Stimulated activated CD4-positive, alpha-beta T cell treated with anti-CD3 and anti-CD28 coated beads, Interleukin-12 subunit alpha, Interleukin-12 subunit beta, amount 100 ng/mL, for 48 hours (primary cell): ENCODE data around the gene ZNF207.
A peak's percentile ranks its signal among the peaks of the same experiment; 100 is the strongest.
"Not testable (repeated sequence)": the region's sequence is repeated elsewhere in the genome, so short reads cannot be mapped to it uniquely, and the experiment has no call there.

Experiments used
- DNase-seq, 3 donors: peaks; one replicate each; pipeline ENCODE4 v3.0.0-alpha.2; 2020; ENCODE audit warnings: low read depth in 2 of 3, low spot score in 1 of 3

Gene ZNF207

GRCh38 chr17:32335046-32335445 lies 14.9 kb upstream of the ZNF207 start:
- DNase-seq: no peak

DNA sequence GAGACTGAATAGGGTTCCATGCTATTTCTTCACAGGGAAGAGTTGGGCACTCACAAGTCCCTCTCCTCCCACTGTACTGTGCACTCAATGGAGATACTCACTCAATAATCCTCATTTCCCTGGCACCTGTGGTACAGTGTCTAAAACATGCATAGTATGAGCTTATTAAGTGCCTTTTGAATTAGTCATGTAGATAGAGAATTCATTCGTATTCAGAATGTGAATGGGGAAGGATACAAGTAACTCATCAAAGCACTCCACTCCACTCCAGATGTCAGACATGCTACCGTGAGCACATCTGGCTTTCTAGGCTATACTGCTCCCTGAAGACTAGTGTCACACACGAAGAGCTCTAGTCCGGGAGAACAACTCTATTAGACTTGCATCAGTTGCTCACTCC lies 14.3 kb upstream of the ZNF207 start:
- no peak for DNase-seq

DNA sequence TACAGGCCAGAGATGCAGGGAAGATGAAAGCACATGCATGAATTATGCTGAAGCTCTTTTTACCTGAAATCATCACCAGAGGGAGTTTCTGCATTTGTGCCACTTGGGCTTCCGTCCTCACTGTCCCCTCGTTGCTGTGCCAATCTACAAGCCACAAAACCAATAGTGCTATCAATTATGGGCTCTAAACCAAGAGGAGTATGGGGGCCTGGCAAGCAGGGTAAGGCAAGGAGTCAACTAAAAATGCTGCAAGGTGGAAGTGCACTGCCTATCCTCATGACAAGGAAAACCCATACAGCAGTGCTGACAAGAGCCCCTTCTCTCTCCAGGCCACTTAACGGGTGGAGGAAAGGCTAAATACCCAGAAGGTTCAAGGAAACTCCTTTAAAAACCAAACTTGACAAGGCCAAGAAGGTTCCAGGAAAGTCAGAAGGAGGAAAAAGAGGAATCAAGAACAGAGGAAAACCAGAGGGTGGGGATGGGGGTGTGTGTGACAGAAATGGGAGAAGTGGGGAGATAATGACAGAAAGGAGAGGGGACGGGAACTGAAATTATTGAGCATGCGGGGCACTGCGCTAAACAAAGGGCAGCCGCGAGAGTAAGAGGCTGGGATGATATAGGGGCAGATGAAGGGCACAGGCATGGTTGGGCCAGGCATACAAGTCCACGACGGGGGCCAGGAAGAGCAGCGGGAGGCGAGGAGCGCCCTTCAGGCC lies 8.7 kb upstream of the ZNF207 start:
- peak in 2 of 3 donors; percentile 27 to 32 for DNase-seq

DNA sequence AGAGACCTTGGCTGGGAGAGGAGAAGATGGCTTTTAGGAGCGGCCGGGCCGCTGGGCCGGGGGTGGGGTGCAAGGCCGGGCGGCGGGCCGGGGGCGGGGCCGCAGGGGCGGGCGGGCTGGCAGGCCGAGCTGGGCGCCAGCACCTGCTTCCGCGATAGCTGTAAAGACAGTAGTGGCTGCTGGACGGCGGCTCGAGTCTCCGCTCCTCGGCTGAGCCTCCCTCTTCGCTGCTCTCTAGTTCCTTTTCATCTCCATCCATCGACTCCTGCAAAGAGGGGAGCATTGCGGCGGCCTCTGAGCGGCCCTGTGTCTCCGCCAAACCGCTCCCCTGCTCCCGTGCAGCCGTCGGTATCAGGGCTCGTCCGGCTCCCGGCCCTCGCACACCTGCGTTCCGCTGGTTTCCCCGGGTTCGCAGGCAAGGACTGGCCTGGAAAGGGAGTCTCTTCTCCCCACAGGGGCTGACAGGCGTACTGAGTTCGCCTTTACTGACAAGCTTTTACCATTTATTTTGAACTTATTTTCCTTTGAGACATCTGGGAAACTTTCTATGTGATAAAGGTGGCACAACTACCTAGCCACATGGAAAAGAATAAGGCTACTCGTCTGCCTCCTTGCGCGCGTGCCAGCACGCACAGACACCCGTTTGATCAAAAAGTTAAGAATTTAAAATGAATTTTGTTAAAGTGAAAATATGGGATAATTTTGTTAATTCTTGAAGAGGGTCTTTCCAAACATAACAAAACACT lies 7.9 kb upstream of the ZNF207 start, which contains the start of gene C17orf75:
Gene C17orf75, minus strand, starts transcription at position 317 of the 746 bp plus-strand sequence. Its CDS starts 34 bp downstream, at position 283.
- DNase-seq: peak; percentile 76 to 81 (median 77)

GRCh38 chr17:32342603-32343325 lies 7.2 kb upstream of the ZNF207 start:
- DNase-seq: no peak

DNA sequence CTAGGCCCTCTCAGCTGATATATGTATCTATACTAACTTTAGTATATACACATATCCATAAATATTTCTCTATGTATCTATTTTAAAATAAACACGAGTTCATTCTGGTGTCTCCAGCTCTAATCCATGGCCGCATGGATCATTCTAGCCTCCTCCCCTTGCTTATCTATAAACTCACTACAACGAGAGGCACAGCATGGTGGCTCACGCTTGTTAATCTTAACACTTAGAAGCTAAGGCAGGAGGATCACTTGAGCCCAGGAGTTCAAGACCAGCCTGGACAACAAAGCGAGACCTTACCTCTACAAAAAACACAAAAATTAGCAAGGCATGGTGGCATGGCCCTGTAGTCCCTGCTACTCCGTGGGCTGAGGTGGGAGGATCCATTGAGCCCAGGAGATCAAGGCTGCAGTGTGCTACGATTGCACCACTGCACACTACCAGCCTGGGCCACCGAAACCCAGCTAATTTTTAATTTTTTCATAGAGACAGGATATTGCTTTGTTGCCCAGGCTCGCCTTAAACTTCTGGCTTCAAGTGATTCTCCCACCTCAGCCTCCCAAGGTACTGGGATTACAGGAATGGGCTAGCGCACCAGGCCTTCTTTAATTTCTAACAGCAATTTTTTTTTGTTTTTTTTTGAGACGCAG lies 3.9 kb upstream of the ZNF207 start:
- DNase-seq: no peak

- DNase-seq: no peak
Observed at GRCh38 chr17:32348483-32348800, 1.5 kb upstream of the ZNF207 start.

- peak in 1 of 3 donors; percentile 24 for DNase-seq
Observed at GRCh38 chr17:32349503-32349853, 479 bp upstream of the ZNF207 start.

DNA sequence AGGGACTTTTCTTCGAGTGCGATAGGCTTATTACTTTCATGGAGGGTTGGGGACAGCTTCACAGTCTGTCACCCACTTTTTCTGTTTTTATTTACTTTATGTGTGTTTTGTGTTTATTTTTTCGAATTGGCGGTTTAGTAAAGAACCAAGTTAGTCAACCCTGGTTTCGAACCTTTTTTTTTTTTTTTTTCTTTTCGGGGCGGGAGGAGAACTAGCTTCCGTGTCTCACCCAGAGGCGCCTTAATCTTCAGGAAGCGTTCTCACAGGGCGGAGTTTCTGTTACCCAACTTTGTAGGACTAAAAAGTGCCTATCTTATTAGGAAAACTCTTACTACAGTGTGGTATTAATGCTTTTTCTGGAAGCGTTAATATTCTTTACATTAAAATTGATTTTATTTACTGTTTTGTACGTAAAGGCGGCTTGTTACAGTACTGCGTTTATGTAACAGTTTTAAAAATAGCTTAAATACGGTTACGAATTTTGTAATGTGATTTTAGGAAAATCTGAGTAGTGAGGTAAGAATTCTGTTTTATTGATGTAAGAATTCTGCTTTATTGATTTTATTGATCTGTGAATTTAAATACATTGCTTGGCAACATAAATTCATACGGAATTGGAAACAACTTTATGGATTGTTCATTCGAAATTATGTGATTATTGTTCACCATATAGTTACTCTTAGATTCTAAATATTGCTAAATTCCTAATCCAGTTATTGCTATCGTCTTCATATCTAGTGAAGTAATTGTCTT lies 885 bp downstream of the ZNF207 start:
- peak in 1 of 3 donors; percentile 18 for DNase-seq

DNA sequence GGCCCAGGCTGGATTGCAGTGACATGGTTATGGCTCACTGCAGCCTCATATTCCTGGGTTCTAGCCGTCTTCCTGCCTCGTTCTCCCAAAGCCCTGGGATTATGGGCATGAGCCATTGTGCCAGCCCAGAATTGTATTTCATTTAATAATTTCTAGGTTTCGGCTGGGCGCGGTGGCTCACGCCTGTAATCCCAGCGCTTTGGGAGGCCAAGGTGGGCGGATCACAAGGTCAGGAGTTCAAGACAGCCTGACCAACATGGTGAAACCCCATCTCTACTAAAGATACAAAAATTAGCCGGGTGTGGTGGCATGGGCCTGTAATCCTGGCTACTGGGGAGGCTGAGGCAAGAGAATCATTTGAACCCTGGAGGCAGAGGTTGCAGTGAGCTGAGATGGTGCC lies 2.8 kb downstream of the ZNF207 start:
- DNase-seq: not testable (repeated sequence)

DNA sequence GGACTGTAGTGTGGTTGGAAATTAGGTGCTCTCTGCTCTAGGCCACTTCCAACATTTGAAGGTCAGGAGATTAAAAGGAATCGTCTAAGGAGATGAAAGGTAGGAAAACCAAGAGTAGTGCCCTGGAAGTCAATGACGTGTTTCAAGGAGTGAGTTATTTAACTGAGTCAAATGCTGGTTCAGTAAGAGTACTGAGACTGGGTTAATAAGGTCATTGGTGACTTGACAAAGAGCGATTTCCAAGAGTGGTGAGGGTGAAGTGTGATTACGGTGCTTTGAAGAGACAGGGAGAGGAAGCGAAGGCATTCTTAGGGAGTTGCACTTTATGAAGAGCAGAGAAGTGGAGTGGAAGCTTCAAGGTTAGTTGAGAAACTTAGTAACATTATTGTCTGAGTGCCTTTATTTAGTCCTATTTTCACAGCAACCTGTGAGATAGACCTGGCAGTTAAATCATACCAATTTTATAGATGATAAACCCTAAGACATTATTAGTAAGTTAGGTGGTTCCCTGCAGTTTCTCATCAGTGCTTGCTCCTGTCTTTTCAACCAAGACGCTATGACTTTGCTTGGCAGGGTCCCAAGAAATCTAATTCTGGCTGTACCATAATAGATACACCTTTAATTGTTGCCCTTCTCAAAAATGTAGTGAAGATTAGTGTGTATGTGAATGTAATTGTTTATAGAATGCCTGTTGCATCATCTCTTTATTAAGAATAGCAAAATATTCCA lies 5.9 kb downstream of the ZNF207 start:
- no peak for DNase-seq

- DNase-seq: no peak
Observed at GRCh38 chr17:32356378-32356743, 6.4 kb downstream of the ZNF207 start.

DNA sequence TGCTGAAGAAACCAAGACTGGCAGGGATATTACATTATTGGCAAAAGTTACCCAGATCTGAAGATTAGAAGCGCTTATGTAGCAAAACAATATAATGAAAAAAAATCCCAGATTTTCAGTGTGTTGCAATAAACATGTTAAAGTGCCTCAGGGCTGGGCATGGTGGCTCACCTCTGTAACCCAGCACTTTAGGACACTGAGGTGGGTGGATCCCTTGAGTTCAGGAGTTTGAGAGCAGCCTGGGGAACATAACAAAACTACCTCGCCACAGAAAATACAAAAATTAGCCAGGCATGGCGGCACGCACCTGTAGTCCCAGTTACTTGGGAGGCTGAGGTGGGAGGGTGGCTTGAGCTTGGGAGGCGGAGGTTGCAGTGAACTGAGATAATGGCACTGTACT lies 6.8 kb downstream of the ZNF207 start:
- DNase-seq: no peak

- no peak for DNase-seq
Observed at GRCh38 chr17:32357615-32358014, 7.7 kb downstream of the ZNF207 start.

- no peak for DNase-seq
Observed at GRCh38 chr17:32361270-32361669, 11.3 kb downstream of the ZNF207 start.

GRCh38 chr17:32370426-32370825 lies 20.5 kb downstream of the ZNF207 start:
- no peak for DNase-seq

- DNase-seq: no peak
Observed at GRCh38 chr17:32382526-32383223, 32.7 kb downstream of the ZNF207 start.

DNA sequence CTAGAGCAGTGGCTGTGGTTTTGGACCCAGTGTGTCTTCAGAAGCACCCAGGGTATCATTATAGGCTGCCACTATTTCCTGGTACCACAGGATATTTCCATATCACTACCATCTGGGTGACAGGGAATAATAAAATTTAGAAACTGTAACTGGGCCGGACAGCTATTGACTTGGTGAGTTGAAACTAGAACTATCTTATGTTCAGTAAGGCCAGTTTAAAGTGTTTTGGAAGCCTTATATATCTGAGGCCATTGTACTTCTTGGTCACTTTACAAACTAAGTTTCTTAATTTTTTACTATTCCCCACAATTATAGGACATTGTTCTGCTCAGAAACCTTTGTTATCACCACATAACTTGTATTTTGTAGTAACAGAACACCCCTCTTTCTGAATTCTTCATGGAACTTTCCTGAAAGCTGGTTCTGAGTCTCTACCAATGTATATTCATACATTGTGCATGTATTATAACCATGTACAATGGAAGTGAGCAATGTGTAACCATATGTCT lies 34.0 kb downstream of the ZNF207 start:
- DNase-seq: no peak

GRCh38 chr17:32385121-32385520 lies 35.2 kb downstream of the ZNF207 start:
- no peak for DNase-seq
